ENCODE measurements around the gene NKAIN2.
"Not testable (repeated sequence)": the region's sequence is repeated elsewhere in the genome, so short reads cannot be mapped to it uniquely, and the experiment has no call there.

NKAIN2 gene

DNA sequence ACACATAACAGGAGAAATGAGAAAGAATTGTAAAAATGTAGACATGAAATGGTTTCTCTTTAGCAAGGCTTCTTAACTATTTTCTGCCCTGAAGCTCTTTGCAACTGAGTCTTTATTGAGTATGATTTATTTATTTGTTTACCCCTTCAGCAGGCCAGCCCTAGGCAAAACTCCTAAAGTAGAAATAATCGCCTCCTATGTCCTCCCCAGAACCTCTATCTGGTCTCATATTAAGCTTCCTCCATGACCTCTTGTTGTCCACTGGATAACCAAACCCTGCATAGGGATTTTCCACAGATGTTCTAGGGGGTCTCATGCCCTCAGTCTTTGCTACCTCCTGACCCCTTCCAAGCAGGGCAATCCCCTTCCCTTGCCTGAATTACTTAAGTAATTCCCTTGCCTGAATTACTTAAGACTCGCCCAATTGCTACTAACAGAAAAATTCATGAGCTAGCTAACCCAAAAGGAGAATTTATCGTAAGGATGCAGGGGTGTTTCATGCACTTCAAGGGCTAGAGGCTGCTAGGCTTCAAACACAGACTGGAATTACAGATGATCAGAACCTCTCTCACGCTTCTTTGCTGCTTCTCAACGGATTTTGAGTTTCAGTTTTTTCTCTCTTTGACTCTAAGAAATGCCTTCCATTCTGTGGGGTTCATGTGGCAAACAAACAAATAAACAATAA, 732.6 kb downstream of the NKAIN2 start:
- no peak for DNase-seq

DNA sequence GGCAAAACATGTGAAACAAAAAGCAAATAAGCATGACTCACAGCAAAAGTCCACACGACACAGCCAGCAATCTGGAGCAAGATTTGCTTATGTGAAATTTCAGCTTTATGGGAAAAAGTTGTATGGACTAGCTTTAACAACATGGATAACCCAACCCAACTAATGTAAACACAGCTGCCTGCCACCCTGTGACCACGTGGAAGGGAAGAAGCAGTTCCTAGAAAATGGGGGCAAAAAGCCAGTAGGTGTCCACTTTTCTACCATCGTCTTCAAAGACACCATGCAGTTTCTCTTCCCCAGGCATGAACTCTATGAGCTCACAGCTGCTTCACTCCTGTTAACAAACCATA, 733.2 kb downstream of the NKAIN2 start:
- no peak for DNase-seq

- DNase-seq = no peak
Measured at GRCh38 chr6:124539096-124539495, 735.4 kb downstream of the NKAIN2 start.

GRCh38 chr6:124541573-124541972, 737.9 kb downstream of the NKAIN2 start:
- DNase-seq = no peak

GRCh38 chr6:124546601-124547000, 742.9 kb downstream of the NKAIN2 start:
- DNase-seq = no peak

- no peak for DNase-seq
Measured at GRCh38 chr6:124551711-124552233, 748.1 kb downstream of the NKAIN2 start.

- no peak for DNase-seq
Measured at GRCh38 chr6:124557873-124558272, 754.2 kb downstream of the NKAIN2 start.

- not testable (repeated sequence) for DNase-seq
Measured at GRCh38 chr6:124560078-124560477, 756.4 kb downstream of the NKAIN2 start.

DNA sequence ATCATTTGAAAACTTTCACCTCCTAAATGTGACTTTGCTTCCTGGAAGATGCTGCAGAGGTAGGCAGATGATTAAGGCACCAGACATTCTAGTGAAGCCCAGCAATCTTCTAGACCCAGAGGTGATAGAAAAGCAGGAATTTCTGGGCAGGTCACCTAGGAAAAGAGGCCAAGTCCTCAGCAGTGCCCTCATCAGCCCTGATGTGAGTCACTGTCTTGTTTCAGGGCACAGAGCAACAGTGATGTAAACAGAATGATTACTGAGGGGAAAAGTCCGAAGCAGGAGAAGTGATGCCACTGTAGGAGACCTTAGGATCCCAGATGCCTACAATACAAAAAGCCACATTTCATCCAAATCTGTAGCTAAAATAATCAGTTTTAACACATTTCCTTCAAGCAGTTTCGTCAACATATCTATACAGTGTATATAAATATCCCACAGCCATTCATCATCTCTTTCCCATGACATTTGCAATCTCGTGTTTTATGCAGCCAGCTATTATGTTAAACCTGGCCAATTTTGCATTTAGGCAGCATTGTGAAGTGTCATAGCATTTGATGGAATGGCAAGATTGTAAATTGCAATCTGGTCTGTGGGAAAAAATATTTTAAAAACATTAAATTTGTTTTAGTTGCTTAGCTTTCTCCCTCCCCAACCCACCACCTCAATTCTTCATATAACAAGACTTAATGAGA, 757.4 kb downstream of the NKAIN2 start:
- no peak for DNase-seq

GRCh38 chr6:124561635-124562130, 758.0 kb downstream of the NKAIN2 start:
- DNase-seq = no peak

DNA sequence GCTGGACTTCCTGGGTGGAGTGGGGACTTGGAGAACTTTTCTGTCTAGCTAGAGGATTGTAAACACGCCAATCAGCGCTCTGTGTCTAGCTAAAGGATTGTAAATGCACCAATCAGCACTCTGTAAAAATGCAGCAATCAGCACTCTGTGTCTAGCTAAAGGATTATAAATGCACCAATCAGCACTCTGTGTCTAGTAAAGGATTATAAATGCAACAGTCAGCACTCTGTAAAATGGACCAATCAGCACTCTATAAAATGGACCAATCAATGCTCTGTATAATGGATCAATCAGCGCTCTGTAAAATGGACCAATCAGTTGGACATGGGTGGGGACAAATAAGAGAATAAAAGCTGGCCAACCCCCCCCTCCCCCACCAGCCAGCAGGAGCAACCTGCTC, 760.5 kb downstream of the NKAIN2 start:
- not testable (repeated sequence) for DNase-seq

- DNase-seq = no peak
Measured at GRCh38 chr6:124567401-124567800, 763.7 kb downstream of the NKAIN2 start.

GRCh38 chr6:124573953-124574352, 770.3 kb downstream of the NKAIN2 start:
- DNase-seq = no peak

- DNase-seq = no peak
Measured at GRCh38 chr6:124577734-124578281, 774.1 kb downstream of the NKAIN2 start.

GRCh38 chr6:124590001-124590400, 786.3 kb downstream of the NKAIN2 start:
- DNase-seq = no peak

DNA sequence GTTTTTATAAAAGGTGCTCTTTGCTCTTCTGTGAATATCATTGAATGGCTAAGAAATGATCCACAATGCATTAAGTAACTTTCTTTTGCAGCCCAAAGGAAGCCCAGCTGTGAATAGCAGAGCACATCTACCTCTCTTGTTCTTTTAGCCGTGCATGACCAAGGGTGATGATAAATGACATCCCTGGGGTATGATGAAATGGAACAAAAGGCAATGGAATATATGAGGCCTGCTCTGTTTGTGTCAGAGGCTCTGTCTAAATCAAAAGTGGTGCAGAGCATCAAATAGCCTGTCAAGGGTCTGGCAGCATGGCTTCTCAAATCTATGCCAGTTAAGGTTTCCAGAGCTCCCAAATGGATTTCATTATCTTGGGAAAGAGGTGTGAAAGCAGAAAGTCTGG, 796.0 kb downstream of the NKAIN2 start:
- DNase-seq = no peak

GRCh38 chr6:124604719-124605118, 801.1 kb downstream of the NKAIN2 start:
- no peak for DNase-seq

DNA sequence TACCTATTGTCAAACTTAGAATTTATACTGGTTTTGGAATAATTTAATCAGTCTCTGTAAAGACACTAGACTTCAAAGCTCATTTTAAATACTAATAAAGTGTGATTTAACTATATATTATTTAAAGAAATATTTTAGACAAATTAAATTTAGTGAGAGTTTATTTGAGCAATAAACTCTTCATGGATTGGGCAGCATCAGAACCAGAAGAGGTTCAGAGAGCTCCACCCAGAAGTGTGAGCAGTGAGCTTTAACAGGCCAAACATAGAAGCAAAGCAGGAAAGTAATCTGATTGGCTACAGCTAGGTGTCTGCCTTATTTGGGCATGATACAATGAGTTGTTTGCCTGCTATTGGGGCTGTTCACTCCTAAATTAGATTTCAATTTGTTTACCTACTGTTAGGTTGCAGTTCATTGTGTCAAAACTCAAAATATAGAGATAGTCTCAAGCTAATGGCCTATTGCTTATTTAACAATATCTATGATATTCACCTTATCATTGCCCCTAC, 803.5 kb downstream of the NKAIN2 start:
- DNase-seq = no peak

- DNase-seq = no peak
Measured at GRCh38 chr6:124613031-124613430, 809.4 kb downstream of the NKAIN2 start.

GRCh38 chr6:124622351-124622750, 818.7 kb downstream of the NKAIN2 start:
- DNase-seq = no peak

DNA sequence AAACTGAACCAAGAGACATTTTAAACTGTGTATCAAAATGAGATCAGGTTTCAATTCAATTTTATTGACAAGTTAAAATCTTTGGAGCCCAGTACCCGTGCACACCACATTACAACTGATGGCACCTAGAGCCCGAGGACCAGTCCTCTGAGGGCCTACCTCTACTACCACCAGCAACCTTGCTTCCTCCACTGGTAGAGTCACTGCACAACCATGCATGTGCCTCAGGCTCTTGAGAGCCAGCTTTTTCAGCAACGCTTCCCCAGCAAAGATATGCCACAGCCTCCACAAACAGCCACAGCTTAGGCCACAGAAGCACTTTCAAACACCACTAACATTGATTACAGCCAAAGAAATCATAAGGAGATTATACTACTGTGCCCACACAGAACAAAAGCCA, 830.0 kb downstream of the NKAIN2 start:
- no peak for DNase-seq

DNA sequence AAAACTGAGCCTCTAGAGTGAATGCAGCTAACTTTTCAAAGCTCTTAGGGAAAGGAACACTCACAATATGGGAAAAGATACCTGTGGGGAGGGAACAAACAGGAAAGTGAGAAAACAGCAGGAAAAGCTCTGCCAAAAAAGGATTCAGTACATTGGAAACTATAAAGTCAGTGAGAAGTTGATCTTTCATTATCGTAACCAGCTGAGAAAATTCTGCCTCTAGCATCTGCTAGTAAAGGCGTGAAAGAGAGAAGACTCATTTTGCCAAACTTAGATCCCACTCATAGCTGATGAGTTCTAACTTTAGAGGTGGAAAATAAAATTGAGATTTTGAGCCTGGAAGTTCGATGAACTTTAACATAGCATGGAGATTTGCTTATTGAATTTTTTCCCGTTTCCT, 836.8 kb downstream of the NKAIN2 start:
- no peak for DNase-seq

- no peak for DNase-seq
Measured at GRCh38 chr6:124655866-124656265, 852.2 kb downstream of the NKAIN2 start.

GRCh38 chr6:124658053-124658452, 854.4 kb downstream of the NKAIN2 start:
- no peak for DNase-seq

Data from CD4-positive, alpha-beta T cell treated with Interleukin-10 for 1 hour (primary cell).